GM18520 (cell line): ENCODE measurements around the gene GALNT16.
A peak's percentile ranks its signal among the peaks of the same experiment; 100 is the strongest.

Source experiments
- ATAC-seq: cut with Tn5 transposase; IDR thresholded peaks from one replicate; pipeline ENCODE4 v1.9.1; 2021; ENCODE audit not compliant: unreplicated experiment

GALNT16 gene

GRCh38 chr14:69333791-69334337, 73.9 kb downstream of the GALNT16 start:
- no peak for ATAC-seq

GRCh38 chr14:69334576-69334975, 74.6 kb downstream of the GALNT16 start:
- ATAC-seq = no peak

GRCh38 chr14:69335371-69335771, 75.4 kb downstream of the GALNT16 start:
- ATAC-seq = no peak

- no peak for ATAC-seq
These were observed 78.0 kb downstream of the GALNT16 start for GRCh38 chr14:69337984-69338383.

GRCh38 chr14:69339426-69339825, 79.5 kb downstream of the GALNT16 start:
- no peak for ATAC-seq

- ATAC-seq = no peak
These were observed 83.1 kb downstream of the GALNT16 start for GRCh38 chr14:69342928-69343525.

GRCh38 chr14:69344171-69344570, 84.2 kb downstream of the GALNT16 start:
- ATAC-seq = no peak

GRCh38 chr14:69345402-69345801, 85.4 kb downstream of the GALNT16 start:
- ATAC-seq = no peak

GRCh38 chr14:69346710-69347109, 86.8 kb downstream of the GALNT16 start:
- no peak for ATAC-seq

- ATAC-seq = no peak
These were observed 89.3 kb downstream of the GALNT16 start for GRCh38 chr14:69349091-69349777.

GRCh38 chr14:69350892-69351291, 90.9 kb downstream of the GALNT16 start:
- no peak for ATAC-seq

GRCh38 chr14:69351385-69351784, 91.4 kb downstream of the GALNT16 start:
- ATAC-seq = no peak

- no peak for ATAC-seq
These were observed 92.0 kb downstream of the GALNT16 start for GRCh38 chr14:69351911-69352310.

GRCh38 chr14:69353168-69353567, 93.2 kb downstream of the GALNT16 start:
- no peak for ATAC-seq

- peak; percentile 79 for ATAC-seq
These were observed 94.6 kb downstream of the GALNT16 start for GRCh38 chr14:69354383-69355153.

- no peak for ATAC-seq
These were observed 95.2 kb downstream of the GALNT16 start for GRCh38 chr14:69355154-69355597.

GRCh38 chr14:69355607-69356281, 95.8 kb downstream of the GALNT16 start:
- no peak for ATAC-seq

- ATAC-seq = no peak
These were observed 97.1 kb downstream of the GALNT16 start for GRCh38 chr14:69356903-69357543.

GRCh38 chr14:69357544-69358200, 97.7 kb downstream of the GALNT16 start:
- no peak for ATAC-seq
